ENCODE measurements around the gene GTF3C6. TPM values are rescaled to one million over a fixed set of nuclear protein-coding genes. Genes with fewer than 3 reads are reported as not detected.
A peak's percentile ranks its signal among the peaks of the same experiment; 100 is the strongest.

The GTF3C6 gene, protein sequence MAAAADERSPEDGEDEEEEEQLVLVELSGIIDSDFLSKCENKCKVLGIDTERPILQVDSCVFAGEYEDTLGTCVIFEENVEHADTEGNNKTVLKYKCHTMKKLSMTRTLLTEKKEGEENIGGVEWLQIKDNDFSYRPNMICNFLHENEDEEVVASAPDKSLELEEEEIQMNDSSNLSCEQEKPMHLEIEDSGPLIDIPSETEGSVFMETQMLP
- total RNA-seq (10 to 100 TPM; 43.0 to 46.6 TPM), polyA plus RNA-seq (10 to 100 TPM; 38.5 to 76.9 TPM)
- long read RNA-seq, donor 1, transcript GTF3C6-201 (6 exons, 952 nt), result major isoform, 30 of 32 reads
- long read RNA-seq, donor 1, partial matches to known transcripts, result 0 of 32 reads
- long read RNA-seq, donor 1, other reads (novel, unspliced or antisense), result 2 of 32 reads
- long read RNA-seq, donor 2, transcript GTF3C6-201 (6 exons, 952 nt), result major isoform, 8 of 8 reads
- long read RNA-seq, donor 2, partial matches to known transcripts, result 0 of 8 reads
- long read RNA-seq, donor 2, other reads (novel, unspliced or antisense), result 0 of 8 reads

- Histone ChIP-seq H3K4me3 (ENCODE audit: low read length in 2 of 2) (peak within 1 kb of the TSS; percentile 51 to 73), H3K36me3 (ENCODE audit: control insufficient read depth in 1 of 2, insufficient read depth in 2 of 2, low read length in 1 of 2) (peaks cover 2% of the 10 kb centered on the region in 2 donors), H3K9me3 (ENCODE audit: control insufficient read depth, low read length) (no peaks in the 10 kb centered on the region), H3K4me1 (ENCODE audit: control insufficient read depth in 1 of 2, insufficient read depth in 2 of 2, low read length in 2 of 2) (no peaks in the 10 kb centered on the region), H3K27ac (ENCODE audit: low read depth in 1 of 2, low read length in 2 of 2) (peak within 1 kb of the TSS; percentile 36 to 76), H3K27me3 (ENCODE audit: control insufficient read depth in 1 of 2, insufficient read depth in 2 of 2, low read length in 1 of 2) (no peaks in the 10 kb centered on the region)
- peak; percentile 96 to 97 for DNase-seq
- intact Hi-C loops (cut with DNase I), result loop anchor here (2.0 to 10.0 kb wide), 5 partner anchors 22 to 276 kb away; partner anchors contain the start of gene CDK19 (in 2 of the 2)
- ATAC-seq (ENCODE audit: low FRiP score), result peak; percentile 99
- 0% methylated on average over 70 of the region's 70 CpGs for WGBS, 2 donors
Measured at GRCh38 chr6:110958329-110959192, at the start of gene GTF3C6. GTF3C6 (plus strand) TSS chr6:110958706; CDS start chr6:110958770, 64 bp downstream.

- no peaks in the 10 kb centered on the region for H3K36me3 ChIP-seq (ENCODE audit: control insufficient read depth in 1 of 2, insufficient read depth in 2 of 2, low read length in 1 of 2)
- DNase-seq (no peak), ATAC-seq (ENCODE audit: low FRiP score) (no peak)
- no peaks in the 10 kb centered on the region for H3K9me3 ChIP-seq (ENCODE audit: control insufficient read depth, low read length)
- no peaks in the 10 kb centered on the region for H3K27me3 ChIP-seq (ENCODE audit: control insufficient read depth in 1 of 2, insufficient read depth in 2 of 2, low read length in 1 of 2)
- intact Hi-C loops (cut with DNase I), result no loop called here
- H3K4me1 ChIP-seq (ENCODE audit: control insufficient read depth in 1 of 2, insufficient read depth in 2 of 2, low read length in 2 of 2), result no peaks in the 10 kb centered on the region
- H3K4me3 ChIP-seq (ENCODE audit: low read length in 2 of 2), result no peak overlapping the region
- no peak overlapping the region for H3K27ac ChIP-seq (ENCODE audit: low read depth in 1 of 2, low read length in 2 of 2)
- 88 to 93% methylated on average over 3 of the region's 3 CpGs for WGBS, 2 donors
Measured at GRCh38 chr6:110930781-110931180, 27.7 kb upstream of the GTF3C6 start.

GRCh38 chr6:110933912-110934311, 24.6 kb upstream of the GTF3C6 start:
- H3K4me1 ChIP-seq (ENCODE audit: control insufficient read depth in 1 of 2, insufficient read depth in 2 of 2, low read length in 2 of 2), result no peaks in the 10 kb centered on the region
- intact Hi-C loops (cut with DNase I), result no loop called here
- no peaks in the 10 kb centered on the region for H3K9me3 ChIP-seq (ENCODE audit: control insufficient read depth, low read length)
- DNase-seq (no peak), ATAC-seq (ENCODE audit: low FRiP score) (no peak)
- WGBS, 2 donors, result 75 to 77% methylated on average over 2 of the region's 2 CpGs
- H3K27ac ChIP-seq (ENCODE audit: low read depth in 1 of 2, low read length in 2 of 2), result no peak overlapping the region
- no peaks in the 10 kb centered on the region for H3K27me3 ChIP-seq (ENCODE audit: control insufficient read depth in 1 of 2, insufficient read depth in 2 of 2, low read length in 1 of 2)
- no peak overlapping the region for H3K4me3 ChIP-seq (ENCODE audit: low read length in 2 of 2)
- H3K36me3 ChIP-seq (ENCODE audit: control insufficient read depth in 1 of 2, insufficient read depth in 2 of 2, low read length in 1 of 2), result no peaks in the 10 kb centered on the region

DNA sequence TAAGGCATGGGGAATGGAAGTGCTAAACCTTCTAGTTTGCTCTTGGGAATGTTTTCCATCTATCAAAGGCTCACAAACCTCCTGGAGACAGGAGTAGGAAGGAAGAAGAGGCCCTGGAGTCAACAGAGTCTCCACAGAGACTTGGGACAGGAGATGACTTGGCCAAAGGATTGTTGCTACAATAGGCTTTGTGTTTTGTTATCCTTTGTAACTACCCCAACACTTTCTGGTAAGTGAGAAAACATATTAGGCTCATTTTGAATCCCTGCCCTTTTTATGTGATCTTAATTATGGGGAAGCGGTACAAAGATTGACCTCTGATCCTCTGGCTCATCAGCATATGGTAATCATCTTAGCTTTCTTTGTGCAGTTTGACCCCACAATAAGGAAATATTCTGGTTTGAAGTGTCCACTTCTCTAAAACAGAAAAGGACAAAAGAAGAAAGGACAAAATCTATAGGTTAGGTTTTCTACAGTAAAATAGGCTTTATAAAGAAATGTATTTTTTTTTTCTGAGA, 24.1 kb upstream of the GTF3C6 start:
- no peaks in the 10 kb centered on the region for H3K4me1 ChIP-seq (ENCODE audit: control insufficient read depth in 1 of 2, insufficient read depth in 2 of 2, low read length in 2 of 2)
- 94% methylated on average over 1 of the region's 1 CpG for WGBS, 2 donors
- intact Hi-C loops (cut with DNase I), result no loop called here
- no peak overlapping the region for H3K27ac ChIP-seq (ENCODE audit: low read depth in 1 of 2, low read length in 2 of 2)
- H3K9me3 ChIP-seq (ENCODE audit: control insufficient read depth, low read length), result no peaks in the 10 kb centered on the region
- H3K4me3 ChIP-seq (ENCODE audit: low read length in 2 of 2), result no peak overlapping the region
- H3K27me3 ChIP-seq (ENCODE audit: control insufficient read depth in 1 of 2, insufficient read depth in 2 of 2, low read length in 1 of 2), result no peaks in the 10 kb centered on the region
- no peak for DNase-seq
- no peaks in the 10 kb centered on the region for H3K36me3 ChIP-seq (ENCODE audit: control insufficient read depth in 1 of 2, insufficient read depth in 2 of 2, low read length in 1 of 2)
- no peak for ATAC-seq (ENCODE audit: low FRiP score)

GRCh38 chr6:110935171-110935570, 23.3 kb upstream of the GTF3C6 start:
- WGBS, 2 donors, result 76 to 92% methylated on average over 4 to 6 of the region's 6 CpGs
- no peak overlapping the region for H3K4me3 ChIP-seq (ENCODE audit: low read length in 2 of 2)
- no peaks in the 10 kb centered on the region for H3K36me3 ChIP-seq (ENCODE audit: control insufficient read depth in 1 of 2, insufficient read depth in 2 of 2, low read length in 1 of 2)
- intact Hi-C loops (cut with DNase I), result no loop called here
- H3K27me3 ChIP-seq (ENCODE audit: control insufficient read depth in 1 of 2, insufficient read depth in 2 of 2, low read length in 1 of 2), result no peaks in the 10 kb centered on the region
- no peaks in the 10 kb centered on the region for H3K9me3 ChIP-seq (ENCODE audit: control insufficient read depth, low read length)
- no peak for ATAC-seq (ENCODE audit: low FRiP score)
- no peaks in the 10 kb centered on the region for H3K4me1 ChIP-seq (ENCODE audit: control insufficient read depth in 1 of 2, insufficient read depth in 2 of 2, low read length in 2 of 2)
- DNase-seq, result no peak
- no peak overlapping the region for H3K27ac ChIP-seq (ENCODE audit: low read depth in 1 of 2, low read length in 2 of 2)

DNA sequence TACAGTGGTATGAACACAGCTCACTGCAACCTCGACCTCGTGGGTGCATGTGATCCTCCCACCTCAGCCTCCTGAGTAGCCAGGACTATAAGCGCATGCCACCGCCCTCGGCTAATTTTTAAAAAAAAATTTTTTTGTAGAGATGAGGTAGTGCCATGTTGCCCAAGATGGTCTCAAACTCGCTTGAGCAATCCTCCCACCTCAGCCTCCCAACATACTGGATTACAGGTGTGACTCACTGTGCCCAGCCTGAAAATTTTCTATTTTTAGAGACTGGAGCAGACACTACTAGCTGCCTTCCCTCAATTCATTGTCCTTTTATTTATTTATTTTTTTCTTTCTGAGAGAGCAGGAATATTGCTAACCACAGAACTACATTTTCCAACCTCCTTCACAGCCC, 20.3 kb upstream of the GTF3C6 start:
- Histone ChIP-seq H3K4me1 (ENCODE audit: control insufficient read depth in 1 of 2, insufficient read depth in 2 of 2, low read length in 2 of 2) (no peaks in the 10 kb centered on the region), H3K36me3 (ENCODE audit: control insufficient read depth in 1 of 2, insufficient read depth in 2 of 2, low read length in 1 of 2) (no peaks in the 10 kb centered on the region), H3K27ac (ENCODE audit: low read depth in 1 of 2, low read length in 2 of 2) (no peak overlapping the region), H3K9me3 (ENCODE audit: control insufficient read depth, low read length) (no peaks in the 10 kb centered on the region), H3K27me3 (ENCODE audit: control insufficient read depth in 1 of 2, insufficient read depth in 2 of 2, low read length in 1 of 2) (no peaks in the 10 kb centered on the region), H3K4me3 (ENCODE audit: low read length in 2 of 2) (no peak overlapping the region)
- WGBS, 2 donors, result 96 to 97% methylated on average over 6 of the region's 6 CpGs
- intact Hi-C loops (cut with DNase I), result no loop called here
- DNase-seq, result no peak
- ATAC-seq (ENCODE audit: low FRiP score), result no peak

- no peak overlapping the region for H3K27ac ChIP-seq (ENCODE audit: low read depth in 1 of 2, low read length in 2 of 2)
- WGBS, 2 donors, result 91% methylated on average over 8 of the region's 8 CpGs
Measured at GRCh38 chr6:110939429-110940200, 18.9 kb upstream of the GTF3C6 start.

DNA sequence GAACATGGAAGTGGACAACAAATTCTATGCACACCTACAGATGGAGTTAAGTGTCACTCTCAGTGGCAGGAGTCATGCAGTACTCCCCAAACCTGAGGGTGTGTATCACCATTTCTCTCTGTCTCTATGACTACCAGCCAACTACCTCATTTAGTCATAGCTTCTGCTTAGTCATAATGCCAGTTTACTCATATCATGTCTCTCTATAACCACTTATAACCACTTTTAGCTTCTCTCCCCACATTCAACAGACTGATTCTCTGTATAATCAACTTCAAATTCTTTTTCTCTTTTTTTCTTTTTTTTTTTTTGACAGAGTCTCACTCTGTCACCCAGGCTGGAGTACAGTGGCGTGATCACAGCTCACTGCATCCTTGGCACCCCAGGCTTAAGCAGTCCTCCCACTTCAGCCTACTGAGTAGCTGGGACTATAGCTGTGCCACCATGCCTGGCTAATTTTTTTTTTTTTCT, 13.8 kb upstream of the GTF3C6 start:
- Histone ChIP-seq H3K4me3 (ENCODE audit: low read length in 2 of 2) (no peak overlapping the region), H3K9me3 (ENCODE audit: control insufficient read depth, low read length) (no peaks in the 10 kb centered on the region), H3K4me1 (ENCODE audit: control insufficient read depth in 1 of 2, insufficient read depth in 2 of 2, low read length in 2 of 2) (no peaks in the 10 kb centered on the region), H3K27ac (ENCODE audit: low read depth in 1 of 2, low read length in 2 of 2) (no peak overlapping the region), H3K27me3 (ENCODE audit: control insufficient read depth in 1 of 2, insufficient read depth in 2 of 2, low read length in 1 of 2) (no peaks in the 10 kb centered on the region), H3K36me3 (ENCODE audit: control insufficient read depth in 1 of 2, insufficient read depth in 2 of 2, low read length in 1 of 2) (no peaks in the 10 kb centered on the region)
- DNase-seq (no peak), ATAC-seq (ENCODE audit: low FRiP score) (peak; percentile 15)
- intact Hi-C loops (cut with DNase I), result no loop called here
- 87 to 88% methylated on average over 1 of the region's 1 CpG for WGBS, 2 donors

More at GRCh38 chr6:110939429-110940200, 18.9 kb upstream of the GTF3C6 start:
- intact Hi-C loops (cut with DNase I), result no loop called here
- DNase-seq (no peak), ATAC-seq (ENCODE audit: low FRiP score) (no peak)
- H3K27me3 ChIP-seq (ENCODE audit: control insufficient read depth in 1 of 2, insufficient read depth in 2 of 2, low read length in 1 of 2), result no peaks in the 10 kb centered on the region
- no peaks in the 10 kb centered on the region for H3K9me3 ChIP-seq (ENCODE audit: control insufficient read depth, low read length)
- no peaks in the 10 kb centered on the region for H3K4me1 ChIP-seq (ENCODE audit: control insufficient read depth in 1 of 2, insufficient read depth in 2 of 2, low read length in 2 of 2)
- H3K4me3 ChIP-seq (ENCODE audit: low read length in 2 of 2), result no peak overlapping the region
- no peaks in the 10 kb centered on the region for H3K36me3 ChIP-seq (ENCODE audit: control insufficient read depth in 1 of 2, insufficient read depth in 2 of 2, low read length in 1 of 2)

Measured in aorta (tissue), 5 donors.